Keratinocyte (primary cell): ENCODE data around the gene PI4KA.
"Not testable (repeated sequence)": the region's sequence is repeated elsewhere in the genome, so short reads cannot be mapped to it uniquely, and the experiment has no call there.

Source experiments
- EZH2 ChIP-seq: IDR thresholded peaks from one replicate; pipeline ENCODE4 v1.6.1; 2012; ENCODE audit warnings: inconsistent platforms, mild to moderate bottlenecking, low read length, moderate library complexity
- TF ChIP-seq, protein P1 (sequence below), 3 experiments: IDR thresholded peaks in 1 of 3; conservative IDR thresholded peaks in 1 of 3; optimal IDR thresholded peaks in 1 of 3; 2 replicates in 2 of 3; 3 replicates in 1 of 3; pipeline versions ENCODE3 to v1.5.1; 2011; ENCODE audit warnings: low read length in 3 of 3, mild to moderate bottlenecking in 3 of 3, moderate library complexity in 2 of 3, control low read depth in 1 of 3, inconsistent platforms in 1 of 3; ENCODE audit not compliant: insufficient read depth in 2 of 3; ENCODE audit errors: extremely low read depth in 1 of 3

DNA sequence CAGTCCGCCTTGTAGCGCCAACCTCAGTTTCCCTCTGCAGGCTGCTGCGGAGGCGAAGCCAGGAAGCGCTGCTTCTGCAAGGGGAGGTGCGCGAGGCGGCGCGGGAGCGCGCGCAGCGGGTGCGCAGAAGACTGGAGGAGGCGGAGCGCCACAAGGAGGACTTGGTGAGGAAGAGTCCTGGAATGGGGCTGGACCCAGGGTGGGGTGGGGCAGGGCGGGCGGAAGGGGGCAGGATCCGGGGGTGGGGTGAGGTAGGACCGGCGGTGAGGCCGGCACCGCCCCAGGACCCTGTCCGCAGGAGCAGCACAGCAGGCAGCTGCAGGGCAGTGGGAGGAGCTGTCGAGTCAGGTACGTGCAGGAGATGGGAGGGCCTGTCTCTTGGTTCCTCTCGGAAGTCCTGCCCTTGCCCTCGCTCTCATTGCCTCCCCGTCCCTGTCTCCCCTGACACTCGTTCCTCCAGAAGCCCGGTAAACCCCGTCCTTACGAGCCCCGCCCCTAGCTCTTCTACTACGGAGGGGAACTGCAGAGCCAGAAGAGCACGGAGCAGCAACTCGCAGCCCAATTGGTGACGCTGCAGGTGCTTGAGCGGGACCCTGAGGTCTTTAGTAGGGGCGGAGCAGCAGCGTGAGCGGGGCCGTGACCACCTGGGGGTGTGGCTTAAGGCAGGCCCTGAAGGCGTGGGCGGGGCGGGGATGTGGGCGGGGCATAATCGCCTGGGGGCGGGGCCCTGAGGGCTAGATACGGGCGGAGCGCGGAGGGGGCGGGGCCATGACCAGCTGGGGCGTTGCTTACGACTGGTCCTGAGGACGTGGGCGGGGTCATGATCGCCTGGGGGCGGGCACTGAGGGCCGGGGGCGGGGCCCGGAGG lies 155.8 kb downstream of the PI4KA start:
- TF ChIP-seq, protein P1, sequence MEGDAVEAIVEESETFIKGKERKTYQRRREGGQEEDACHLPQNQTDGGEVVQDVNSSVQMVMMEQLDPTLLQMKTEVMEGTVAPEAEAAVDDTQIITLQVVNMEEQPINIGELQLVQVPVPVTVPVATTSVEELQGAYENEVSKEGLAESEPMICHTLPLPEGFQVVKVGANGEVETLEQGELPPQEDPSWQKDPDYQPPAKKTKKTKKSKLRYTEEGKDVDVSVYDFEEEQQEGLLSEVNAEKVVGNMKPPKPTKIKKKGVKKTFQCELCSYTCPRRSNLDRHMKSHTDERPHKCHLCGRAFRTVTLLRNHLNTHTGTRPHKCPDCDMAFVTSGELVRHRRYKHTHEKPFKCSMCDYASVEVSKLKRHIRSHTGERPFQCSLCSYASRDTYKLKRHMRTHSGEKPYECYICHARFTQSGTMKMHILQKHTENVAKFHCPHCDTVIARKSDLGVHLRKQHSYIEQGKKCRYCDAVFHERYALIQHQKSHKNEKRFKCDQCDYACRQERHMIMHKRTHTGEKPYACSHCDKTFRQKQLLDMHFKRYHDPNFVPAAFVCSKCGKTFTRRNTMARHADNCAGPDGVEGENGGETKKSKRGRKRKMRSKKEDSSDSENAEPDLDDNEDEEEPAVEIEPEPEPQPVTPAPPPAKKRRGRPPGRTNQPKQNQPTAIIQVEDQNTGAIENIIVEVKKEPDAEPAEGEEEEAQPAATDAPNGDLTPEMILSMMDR (optimal IDR thresholded peaks at IDR 0.05 in 1 of 3, IDR thresholded peaks at IDR 0.05 in 1 of 3, conservative IDR thresholded peaks at IDR 0.05 in 1 of 3; ENCODE audit: extremely low read depth in 1 of 3, insufficient read depth in 2 of 3, low read length in 3 of 3), result not testable (repeated sequence)
- TF ChIP-seq EZH2, result not testable (repeated sequence)
